SK-N-SH treated with all-trans-retinoic acid at 6 μM for 48 hours (cell line): ENCODE results near the gene AP3S1.

ENCODE experiments used
- ARNTL ChIP-seq: fragments of 450-650 bp; formaldehyde crosslinking; IDR thresholded peaks from 2 replicates; pipeline ENCODE4 v1.5.0; 2020; ENCODE audit warnings: low read depth, mild to moderate bottlenecking, moderate library complexity, borderline replicate concordance
- BACH2 ChIP-seq: fragments of 250-450 bp; sonication (Bioruptor Pico); IDR thresholded peaks from 2 replicates; pipeline ENCODE4 v1.9.0; 2021; ENCODE audit warnings: mild to moderate bottlenecking, borderline replicate concordance
- CSDC2 ChIP-seq: fragments of 250-450 bp; sonication (Bioruptor Pico); IDR thresholded peaks from 2 replicates; pipeline ENCODE4 v1.5.0; 2020; ENCODE audit warnings: mild to moderate bottlenecking, moderate library complexity
- ISL1 ChIP-seq: fragments of 250-450 bp; sonication (Bioruptor Pico); IDR thresholded peaks from 2 replicates; pipeline ENCODE4 v2.1.2; 2022; ENCODE audit warnings: mild to moderate bottlenecking, moderate library complexity
- RARB ChIP-seq: fragments of 250-450 bp; sonication (Bioruptor Pico); IDR thresholded peaks from 2 replicates; pipeline ENCODE4 v1.8.0; 2021; ENCODE audit warnings: mild to moderate bottlenecking, moderate library complexity
- SNAI2 ChIP-seq: fragments of 250-450 bp; sonication (Bioruptor Pico); IDR thresholded peaks from 2 replicates; pipeline ENCODE4 v1.5.0; 2020; ENCODE audit warnings: mild to moderate bottlenecking, moderate library complexity
- TCF4 ChIP-seq: fragments of 250-450 bp; sonication (Bioruptor Pico); IDR thresholded peaks from 2 replicates; pipeline ENCODE4 v1.8.0; 2021; ENCODE audit warnings: mild to moderate bottlenecking, moderate library complexity, borderline replicate concordance
- ZC3H10 ChIP-seq: fragments of 250-450 bp; sonication (Bioruptor Pico); IDR thresholded peaks from 2 replicates; pipeline ENCODE4 v1.5.1; 2021; ENCODE audit warnings: mild to moderate bottlenecking, moderate library complexity
- ZFP3 ChIP-seq: fragments of 250-450 bp; sonication (Bioruptor Pico); IDR thresholded peaks from 2 replicates; pipeline ENCODE4 v1.5.0; 2020; ENCODE audit warnings: mild to moderate bottlenecking, moderate library complexity
- ZNF70 ChIP-seq: fragments of 450-650 bp; formaldehyde crosslinking; IDR thresholded peaks from 2 replicates; pipeline ENCODE4 v1.5.0; 2020; ENCODE audit warnings: mild to moderate bottlenecking, moderate library complexity
- ZNF8 ChIP-seq: fragments of 450-650 bp; formaldehyde crosslinking; IDR thresholded peaks from 2 replicates; pipeline ENCODE4 v1.5.0; 2020; ENCODE audit warnings: mild to moderate bottlenecking, moderate library complexity
- TF ChIP-seq, protein P1 (sequence below): fragments of 250-450 bp; sonication (Bioruptor Pico); IDR thresholded peaks from 2 replicates; pipeline ENCODE4 v1.8.0; 2020; ENCODE audit warnings: mild to moderate bottlenecking, moderate library complexity, borderline replicate concordance
- TF ChIP-seq, protein P2 (sequence below): fragments of 250-450 bp; sonication (Bioruptor Pico); IDR thresholded peaks from 2 replicates; pipeline ENCODE4 v1.5.0; 2020; ENCODE audit warnings: mild to moderate bottlenecking, moderate library complexity
- TF ChIP-seq, protein P3 (sequence below): fragments of 250-450 bp; sonication (Bioruptor Pico); IDR thresholded peaks from 2 replicates; pipeline ENCODE4 v1.8.0; 2021; ENCODE audit warnings: low read depth, mild to moderate bottlenecking, moderate library complexity, borderline replicate concordance

DNA sequence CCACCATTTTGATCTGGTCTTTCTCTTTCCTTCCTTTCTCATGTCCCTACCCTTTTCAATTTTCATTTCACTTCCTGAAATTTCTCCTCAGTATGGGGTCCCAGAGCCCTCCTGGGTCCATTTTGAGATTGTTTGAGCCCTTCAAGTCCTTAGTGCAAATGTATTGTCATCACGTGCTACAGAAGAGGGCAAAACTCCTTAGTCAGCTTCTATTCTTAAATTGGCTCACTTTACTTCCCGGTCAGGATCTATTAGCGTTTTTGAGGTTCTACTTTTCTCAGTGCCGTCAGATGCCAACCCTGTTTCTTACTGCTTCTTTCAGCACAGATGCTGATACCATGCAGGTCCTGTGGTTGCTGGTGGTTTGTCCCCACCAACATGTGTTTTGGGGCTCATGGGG lies 6.3 kb upstream of the AP3S1 start:
- TF ChIP-seq RARB (CRISPR knock-in tag) (no peak), ARNTL (CRISPR knock-in tag) (no peak), CSDC2 (CRISPR knock-in tag) (no peak), SNAI2 (CRISPR knock-in tag) (no peak), ISL1 (CRISPR knock-in tag) (no peak), ZFP3 (no peak), TCF4 (no peak), ZC3H10 (CRISPR knock-in tag) (no peak), ZNF8 (CRISPR knock-in tag) (no peak), BACH2 (CRISPR knock-in tag) (no peak), ZNF70 (CRISPR knock-in tag) (no peak)
- TF ChIP-seq, protein P1, sequence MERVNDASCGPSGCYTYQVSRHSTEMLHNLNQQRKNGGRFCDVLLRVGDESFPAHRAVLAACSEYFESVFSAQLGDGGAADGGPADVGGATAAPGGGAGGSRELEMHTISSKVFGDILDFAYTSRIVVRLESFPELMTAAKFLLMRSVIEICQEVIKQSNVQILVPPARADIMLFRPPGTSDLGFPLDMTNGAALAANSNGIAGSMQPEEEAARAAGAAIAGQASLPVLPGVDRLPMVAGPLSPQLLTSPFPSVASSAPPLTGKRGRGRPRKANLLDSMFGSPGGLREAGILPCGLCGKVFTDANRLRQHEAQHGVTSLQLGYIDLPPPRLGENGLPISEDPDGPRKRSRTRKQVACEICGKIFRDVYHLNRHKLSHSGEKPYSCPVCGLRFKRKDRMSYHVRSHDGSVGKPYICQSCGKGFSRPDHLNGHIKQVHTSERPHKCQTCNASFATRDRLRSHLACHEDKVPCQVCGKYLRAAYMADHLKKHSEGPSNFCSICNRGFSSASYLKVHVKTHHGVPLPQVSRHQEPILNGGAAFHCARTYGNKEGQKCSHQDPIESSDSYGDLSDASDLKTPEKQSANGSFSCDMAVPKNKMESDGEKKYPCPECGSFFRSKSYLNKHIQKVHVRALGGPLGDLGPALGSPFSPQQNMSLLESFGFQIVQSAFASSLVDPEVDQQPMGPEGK: no peak
- TF ChIP-seq, protein P2, sequence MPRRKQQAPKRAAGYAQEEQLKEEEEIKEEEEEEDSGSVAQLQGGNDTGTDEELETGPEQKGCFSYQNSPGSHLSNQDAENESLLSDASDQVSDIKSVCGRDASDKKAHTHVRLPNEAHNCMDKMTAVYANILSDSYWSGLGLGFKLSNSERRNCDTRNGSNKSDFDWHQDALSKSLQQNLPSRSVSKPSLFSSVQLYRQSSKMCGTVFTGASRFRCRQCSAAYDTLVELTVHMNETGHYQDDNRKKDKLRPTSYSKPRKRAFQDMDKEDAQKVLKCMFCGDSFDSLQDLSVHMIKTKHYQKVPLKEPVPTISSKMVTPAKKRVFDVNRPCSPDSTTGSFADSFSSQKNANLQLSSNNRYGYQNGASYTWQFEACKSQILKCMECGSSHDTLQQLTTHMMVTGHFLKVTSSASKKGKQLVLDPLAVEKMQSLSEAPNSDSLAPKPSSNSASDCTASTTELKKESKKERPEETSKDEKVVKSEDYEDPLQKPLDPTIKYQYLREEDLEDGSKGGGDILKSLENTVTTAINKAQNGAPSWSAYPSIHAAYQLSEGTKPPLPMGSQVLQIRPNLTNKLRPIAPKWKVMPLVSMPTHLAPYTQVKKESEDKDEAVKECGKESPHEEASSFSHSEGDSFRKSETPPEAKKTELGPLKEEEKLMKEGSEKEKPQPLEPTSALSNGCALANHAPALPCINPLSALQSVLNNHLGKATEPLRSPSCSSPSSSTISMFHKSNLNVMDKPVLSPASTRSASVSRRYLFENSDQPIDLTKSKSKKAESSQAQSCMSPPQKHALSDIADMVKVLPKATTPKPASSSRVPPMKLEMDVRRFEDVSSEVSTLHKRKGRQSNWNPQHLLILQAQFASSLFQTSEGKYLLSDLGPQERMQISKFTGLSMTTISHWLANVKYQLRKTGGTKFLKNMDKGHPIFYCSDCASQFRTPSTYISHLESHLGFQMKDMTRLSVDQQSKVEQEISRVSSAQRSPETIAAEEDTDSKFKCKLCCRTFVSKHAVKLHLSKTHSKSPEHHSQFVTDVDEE (CRISPR knock-in tag): no peak
- TF ChIP-seq, protein P3, sequence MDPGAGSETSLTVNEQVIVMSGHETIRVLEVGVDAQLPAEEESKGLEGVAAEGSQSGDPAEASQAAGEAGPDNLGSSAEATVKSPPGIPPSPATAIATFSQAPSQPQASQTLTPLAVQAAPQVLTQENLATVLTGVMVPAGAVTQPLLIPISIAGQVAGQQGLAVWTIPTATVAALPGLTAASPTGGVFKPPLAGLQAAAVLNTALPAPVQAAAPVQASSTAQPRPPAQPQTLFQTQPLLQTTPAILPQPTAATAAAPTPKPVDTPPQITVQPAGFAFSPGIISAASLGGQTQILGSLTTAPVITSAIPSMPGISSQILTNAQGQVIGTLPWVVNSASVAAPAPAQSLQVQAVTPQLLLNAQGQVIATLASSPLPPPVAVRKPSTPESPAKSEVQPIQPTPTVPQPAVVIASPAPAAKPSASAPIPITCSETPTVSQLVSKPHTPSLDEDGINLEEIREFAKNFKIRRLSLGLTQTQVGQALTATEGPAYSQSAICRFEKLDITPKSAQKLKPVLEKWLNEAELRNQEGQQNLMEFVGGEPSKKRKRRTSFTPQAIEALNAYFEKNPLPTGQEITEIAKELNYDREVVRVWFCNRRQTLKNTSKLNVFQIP (CRISPR knock-in tag): no peak
